GM21825 (cell line): ENCODE data around the gene GADL1.

Source experiments
- ATAC-seq: cut with Tn5 transposase; IDR thresholded peaks from one replicate; pipeline ENCODE4 v1.9.1; 2021; ENCODE audit warnings: mild to moderate bottlenecking, moderate library complexity; ENCODE audit not compliant: unreplicated experiment

GADL1 gene

DNA sequence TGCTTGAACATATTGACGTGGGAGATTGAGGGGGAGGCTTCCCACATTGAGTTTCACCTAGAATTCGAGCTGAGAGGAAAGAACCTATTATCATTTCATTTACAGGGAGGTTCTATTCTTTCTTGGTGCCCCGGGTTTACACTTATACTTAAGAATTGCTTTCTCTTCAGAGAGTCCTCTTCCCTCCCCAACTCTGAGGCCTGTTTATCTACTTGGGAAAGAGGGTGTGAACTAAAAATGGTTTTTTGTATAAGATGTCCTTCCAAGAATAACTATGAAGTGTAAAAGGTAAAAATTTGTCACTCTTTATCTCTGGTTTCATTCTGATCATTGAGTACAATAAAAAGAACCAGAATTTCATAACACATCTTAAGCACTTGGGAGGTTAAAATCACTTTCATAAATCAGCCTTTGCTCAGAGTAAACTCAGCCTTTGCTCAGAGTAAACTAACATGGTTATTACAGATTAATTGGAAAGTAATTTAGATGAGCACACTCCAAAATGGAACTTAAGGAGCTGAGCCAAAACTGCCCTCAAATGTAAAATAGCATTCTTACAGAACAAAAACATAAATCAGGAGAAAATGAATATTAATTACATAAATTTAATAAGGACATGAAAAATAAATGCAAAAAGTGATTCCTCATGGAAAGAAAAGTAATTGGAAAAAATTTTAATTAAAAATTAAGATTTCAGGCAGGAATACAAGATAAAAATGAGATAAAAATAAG lies 75.2 kb downstream of the GADL1 start:
- ATAC-seq: no peak

DNA sequence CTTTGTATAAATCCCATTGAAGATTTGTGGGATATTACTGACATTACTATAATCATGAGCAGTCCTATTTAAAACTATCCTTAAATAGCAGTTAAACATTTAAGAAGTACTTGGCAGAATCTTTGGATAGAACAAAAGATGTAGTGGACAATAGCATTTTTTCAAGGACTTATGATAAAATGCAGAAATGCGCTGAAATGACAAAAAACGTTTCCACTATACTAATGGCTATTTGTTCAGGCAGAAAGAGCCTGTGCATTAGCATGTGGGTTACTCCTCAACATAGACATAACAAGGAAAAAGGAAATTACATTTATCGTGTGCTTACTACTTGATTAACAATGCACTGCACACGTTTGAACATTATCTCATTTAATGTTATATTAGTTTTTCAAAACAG lies 80.7 kb downstream of the GADL1 start:
- ATAC-seq: no peak

DNA sequence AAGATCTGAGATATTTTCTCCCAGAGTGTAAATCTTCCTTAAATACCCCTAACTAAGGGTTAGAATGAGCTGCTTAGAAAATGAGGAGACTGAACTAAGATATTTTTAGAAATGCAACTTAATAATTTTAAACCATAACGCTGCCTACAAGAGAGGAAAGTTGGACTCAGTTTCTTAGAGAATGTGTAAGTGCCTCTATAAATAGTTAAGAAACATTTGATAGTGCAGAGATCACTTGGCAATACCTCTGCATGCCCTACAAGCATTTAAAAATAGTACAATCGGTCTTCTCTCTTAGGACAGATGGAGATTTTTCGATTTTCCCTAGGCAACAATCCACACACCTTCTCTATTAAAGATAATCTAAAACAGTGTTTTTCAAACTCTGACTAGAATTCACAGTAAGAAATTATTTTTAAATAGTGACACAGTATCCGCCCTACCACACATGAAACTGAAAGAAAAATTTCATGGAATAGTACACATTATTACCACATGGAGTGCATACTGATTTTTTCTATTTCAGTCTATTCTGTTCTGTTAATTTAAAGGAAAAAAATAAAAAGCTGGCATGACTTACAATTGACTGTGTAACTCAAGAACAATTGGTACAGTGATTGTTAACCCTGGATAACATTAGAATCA lies 83.2 kb downstream of the GADL1 start:
- ATAC-seq: no peak

DNA sequence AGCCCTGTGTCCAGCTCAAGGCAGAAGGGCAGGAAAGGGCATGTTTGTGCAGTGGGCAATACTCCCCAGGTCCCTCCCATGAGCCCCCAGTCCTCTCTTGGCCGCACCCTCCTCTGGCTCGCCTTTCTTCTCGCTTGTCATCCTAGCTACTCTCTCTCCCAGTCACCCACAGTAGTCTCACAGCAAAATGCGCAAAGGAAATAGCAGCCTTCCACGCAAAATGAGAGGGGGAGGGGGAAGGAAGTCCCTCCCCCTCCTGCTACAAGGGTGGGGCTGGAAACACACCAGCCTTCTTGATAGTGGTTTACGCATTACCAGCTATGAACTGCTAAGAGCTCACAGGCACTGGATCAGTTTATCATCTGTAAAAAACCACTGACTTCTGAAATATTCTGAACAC lies 83.8 kb downstream of the GADL1 start:
- no peak for ATAC-seq

DNA sequence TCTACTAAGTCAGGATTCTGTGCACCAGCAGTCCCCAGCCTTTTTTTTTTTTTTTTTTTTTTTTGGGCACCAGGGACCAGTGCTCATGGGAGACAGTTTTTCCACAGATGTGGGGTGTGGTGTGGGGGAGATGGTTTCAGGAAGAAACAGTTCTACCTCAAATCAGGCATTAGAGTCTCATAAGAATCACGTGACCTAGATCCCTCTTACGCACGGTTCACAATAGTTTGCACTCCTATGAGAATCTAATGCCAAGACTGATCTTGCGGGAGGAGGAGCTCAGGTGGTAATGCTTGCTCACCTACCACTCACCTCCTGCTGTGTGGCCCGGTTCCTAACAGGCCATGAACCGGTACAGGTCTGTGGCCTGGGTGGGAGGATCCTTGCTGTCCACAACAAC lies 88.8 kb downstream of the GADL1 start:
- no peak for ATAC-seq

DNA sequence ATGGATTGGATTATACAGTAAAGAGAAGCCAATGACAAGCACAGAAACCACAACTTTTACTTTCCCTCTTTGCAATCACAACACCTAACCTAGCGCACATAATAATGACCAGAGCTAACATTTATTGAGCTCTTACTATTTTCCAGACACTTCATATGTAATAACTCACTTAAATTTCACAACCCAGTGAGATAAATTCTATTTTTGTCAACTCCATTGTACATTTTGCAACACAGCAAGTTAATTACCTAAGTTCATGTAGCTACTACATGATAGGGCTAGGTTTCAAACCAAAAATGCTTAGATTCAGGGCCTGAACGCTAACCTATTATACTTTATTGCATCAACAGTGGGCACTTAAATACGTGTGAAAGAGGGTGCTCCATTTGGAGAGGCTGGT lies 89.5 kb downstream of the GADL1 start:
- ATAC-seq: no peak

DNA sequence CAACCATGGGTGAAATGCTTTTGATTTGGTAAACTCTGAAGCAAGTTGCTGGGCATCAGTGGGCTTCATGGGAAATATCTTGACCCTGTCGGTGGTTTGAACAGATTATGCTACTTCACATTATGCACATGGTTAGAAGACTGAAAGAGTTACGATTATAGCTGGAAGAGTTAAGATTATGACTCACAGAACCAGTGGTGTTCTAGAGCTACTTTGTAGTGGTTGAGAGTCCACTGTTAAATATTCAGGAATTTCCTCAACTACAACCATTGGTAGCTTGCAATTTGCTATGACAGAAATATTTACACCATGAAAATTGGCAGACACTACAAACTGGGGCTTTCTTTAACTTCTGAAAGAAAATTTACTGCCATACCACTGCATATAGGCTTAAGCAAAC lies 99.3 kb downstream of the GADL1 start:
- ATAC-seq: no peak

DNA sequence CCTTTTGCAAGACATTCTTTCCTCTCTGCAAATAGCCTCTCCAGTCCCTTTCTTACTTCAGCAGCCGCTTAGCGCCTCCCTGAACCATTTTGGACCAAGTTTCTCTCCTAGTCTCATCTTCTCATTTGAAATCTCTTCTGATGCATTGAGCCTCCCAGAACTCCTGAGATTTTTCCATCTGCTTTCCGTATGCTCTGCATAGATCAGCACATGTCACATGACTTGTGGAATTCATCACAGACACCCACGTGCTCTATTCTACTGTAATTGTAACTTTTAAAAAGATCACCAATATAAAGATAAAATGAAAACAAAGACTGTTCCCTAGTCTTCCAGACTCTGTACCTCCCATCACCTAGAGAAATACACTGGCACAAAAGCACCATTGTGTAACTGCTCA lies 100.7 kb downstream of the GADL1 start:
- no peak for ATAC-seq

DNA sequence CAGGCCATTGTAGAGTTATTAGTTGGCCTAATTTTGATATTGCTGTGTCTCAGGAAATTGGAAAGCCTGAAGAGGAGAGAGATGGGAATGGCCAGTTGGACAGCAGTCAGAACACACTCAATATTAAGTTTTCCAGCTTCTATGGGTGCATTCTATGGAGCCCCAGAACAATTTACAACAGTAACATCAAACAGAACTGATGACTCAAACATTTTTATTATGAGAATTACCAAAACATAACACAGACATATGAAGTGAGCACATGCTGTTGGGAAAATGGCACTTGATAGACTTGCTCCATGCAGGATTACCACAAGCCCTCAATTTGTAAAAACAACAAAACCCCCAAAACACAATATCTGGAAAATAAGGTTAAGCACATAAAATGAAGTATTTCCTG lies 104.3 kb downstream of the GADL1 start:
- no peak for ATAC-seq

DNA sequence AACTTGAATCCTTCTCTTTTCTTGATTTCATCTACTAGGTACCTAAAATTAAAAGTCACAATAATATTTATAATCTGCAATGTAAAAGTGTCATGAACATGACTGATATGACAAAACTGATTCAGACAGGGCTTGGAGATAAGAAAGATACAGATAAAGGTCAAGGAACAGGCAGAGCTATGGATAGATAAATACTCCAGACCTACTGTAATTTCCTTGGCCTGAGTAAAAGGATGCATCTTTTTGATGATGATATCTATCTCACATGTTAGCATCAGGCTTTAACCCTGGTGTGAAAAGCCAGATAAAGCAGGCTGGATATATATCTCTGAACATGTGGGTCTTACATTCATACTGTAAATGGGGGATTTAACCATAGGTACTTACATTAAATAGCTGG lies 108.1 kb downstream of the GADL1 start:
- ATAC-seq: no peak

DNA sequence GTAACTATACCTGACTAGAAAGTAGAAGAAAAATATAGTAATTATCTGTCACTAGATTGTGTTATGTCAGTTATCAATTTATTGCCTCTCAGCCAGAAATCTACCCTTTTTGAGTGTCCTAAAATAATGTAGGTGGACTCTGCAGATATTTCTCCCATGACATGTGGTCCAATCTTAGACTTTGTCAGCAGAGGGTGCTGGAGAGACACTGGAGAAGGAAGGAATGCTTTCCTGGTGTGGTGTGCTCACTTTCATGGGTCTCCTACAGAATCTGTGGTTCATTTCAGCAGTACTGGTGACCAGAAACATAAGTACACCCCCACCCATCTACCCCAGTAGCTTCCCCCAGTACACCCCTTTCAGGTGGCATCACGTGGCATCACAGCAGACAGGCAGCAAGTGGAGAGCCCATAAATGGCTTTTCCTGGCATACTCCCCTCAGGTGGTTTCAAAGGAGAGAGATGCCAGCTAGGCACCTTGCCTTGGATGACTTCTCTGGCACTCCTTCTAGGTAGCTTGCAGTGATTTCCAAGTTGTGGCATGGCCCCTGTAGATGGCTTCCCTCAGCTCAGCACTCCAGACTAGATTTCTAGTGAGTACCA lies 114.7 kb downstream of the GADL1 start:
- no peak for ATAC-seq

DNA sequence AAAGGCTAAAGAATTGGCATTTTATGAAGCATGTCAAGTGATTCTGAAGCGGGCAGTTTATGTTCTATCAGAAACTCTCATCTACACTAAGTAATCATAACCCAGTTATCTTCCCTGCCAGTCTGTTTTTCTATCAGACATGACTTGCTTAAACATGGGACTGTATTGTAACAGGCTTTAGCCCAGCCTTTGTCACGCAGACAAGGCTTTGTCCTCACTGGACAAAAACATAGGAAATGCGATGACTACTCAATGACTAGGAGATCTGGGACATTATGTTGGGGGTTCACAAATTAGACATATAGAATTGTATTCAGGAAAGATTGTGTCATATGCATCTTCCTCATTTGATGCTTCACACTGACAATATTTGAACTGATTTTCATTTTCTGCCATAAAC lies 115.5 kb downstream of the GADL1 start:
- no peak for ATAC-seq

DNA sequence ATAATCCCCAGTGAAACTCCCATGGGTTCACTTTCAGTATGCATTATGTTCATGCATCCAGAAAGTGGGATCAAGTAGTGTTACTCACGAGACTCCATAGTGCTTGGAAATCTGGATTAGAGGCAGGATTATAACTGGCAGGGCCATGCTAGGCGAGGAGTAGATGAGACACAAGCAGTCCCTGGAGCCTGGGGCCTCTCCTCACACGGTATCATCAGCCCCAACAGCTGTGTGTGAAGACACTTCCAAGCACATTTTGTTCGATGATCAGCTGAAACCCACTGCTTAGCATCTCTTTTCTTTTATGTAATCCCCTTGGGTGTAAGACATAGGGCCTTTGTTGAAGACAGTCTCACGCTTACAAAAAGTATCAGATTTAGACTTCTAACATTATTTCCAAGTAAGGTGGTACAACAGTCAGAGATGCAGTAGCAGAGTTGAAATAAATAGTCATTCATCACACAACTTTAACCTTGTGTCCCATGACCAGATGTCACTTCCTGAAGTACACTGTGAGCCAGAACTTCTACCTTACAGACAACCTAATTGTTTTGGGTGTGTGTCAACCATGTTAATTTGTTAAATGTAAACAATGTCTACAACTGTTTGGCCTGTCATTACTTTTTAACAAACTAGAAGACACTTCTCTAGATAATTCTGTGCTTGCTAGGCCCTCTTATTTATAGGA lies 116.9 kb downstream of the GADL1 start:
- ATAC-seq: no peak

DNA sequence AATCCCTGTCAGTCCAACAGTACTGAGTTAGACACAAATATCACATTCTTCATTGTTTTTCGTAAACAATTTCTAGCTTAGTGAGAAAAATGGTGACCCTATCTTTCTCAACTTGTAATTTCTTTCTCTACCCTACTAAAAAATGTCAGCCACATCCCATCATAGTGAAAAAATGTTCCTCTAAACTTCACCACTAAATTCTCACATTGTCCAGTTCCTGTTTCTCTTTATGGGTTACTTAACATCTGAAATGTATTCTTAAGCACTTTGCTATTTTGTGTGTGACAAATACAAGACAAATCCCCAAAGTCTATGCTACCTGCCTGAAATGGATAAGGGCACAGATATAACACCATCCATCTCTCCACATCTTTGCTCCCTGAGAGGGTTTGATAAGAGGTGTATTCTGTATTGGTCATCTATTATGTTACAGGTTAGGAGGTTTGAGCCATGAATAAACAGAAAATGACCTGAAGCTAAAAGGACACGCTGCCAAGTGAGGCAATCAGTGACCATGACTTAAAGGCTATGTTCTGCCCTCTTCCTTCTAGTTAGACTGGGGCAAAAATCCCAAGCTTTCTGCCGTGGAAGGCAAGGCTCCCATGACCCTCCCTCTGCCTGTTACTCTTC lies 118.2 kb downstream of the GADL1 start:
- ATAC-seq: no peak

DNA sequence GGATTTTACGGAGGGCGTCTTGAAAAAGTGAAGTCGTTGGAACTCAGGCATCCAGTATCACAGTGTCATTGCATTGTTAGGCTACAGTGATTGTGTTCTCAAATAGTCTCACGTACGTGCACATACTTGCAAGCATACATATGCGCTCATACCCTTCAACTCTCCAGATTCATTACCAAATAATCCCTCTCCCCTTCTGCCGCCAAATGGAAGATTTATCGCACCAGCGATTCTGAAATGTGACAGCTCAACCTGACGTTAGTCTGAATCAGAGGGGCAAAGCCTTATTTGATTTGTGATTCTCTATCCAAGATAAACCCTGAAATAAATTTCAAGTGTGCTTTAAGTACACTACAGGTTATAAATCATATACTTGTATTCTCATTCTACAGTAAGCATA lies 119.4 kb downstream of the GADL1 start:
- no peak for ATAC-seq

DNA sequence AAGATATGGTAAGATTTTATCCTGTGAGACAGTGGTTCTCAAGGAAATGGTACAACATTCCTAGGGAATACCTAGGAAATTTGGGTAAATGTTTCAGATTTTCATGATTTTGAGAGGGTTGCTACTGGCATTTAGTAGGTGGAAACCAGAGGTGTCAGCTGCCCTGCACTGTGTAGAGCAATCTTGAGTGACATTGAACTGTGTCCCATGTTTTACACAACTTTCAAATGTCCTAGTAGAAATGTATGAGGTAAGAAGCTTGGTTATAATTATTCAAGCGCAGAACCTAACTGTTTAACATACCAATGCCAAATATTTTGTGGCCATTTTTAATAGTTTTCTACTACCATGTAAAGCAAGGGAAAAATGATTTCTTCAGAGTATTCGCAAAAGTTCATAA lies 120.4 kb downstream of the GADL1 start:
- no peak for ATAC-seq

DNA sequence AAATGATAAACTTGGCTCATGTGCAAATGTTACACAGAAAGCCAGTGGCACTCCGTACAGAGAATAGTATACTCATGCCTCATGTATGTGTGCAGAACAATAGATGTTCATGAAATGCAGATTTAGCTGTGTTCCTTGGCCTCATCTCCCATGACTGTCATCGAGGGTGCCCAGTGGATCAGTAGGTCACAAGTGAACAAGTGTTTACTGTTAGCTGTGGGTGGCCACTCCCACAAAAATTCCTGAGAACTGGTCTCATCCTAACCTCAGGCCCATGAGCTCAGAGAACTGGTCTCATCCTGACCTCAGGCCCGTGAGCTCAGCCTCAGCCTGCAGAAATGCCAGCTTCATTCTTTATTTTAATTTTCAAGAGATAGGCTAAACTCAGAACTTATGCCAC lies 124.1 kb downstream of the GADL1 start:
- no peak for ATAC-seq

DNA sequence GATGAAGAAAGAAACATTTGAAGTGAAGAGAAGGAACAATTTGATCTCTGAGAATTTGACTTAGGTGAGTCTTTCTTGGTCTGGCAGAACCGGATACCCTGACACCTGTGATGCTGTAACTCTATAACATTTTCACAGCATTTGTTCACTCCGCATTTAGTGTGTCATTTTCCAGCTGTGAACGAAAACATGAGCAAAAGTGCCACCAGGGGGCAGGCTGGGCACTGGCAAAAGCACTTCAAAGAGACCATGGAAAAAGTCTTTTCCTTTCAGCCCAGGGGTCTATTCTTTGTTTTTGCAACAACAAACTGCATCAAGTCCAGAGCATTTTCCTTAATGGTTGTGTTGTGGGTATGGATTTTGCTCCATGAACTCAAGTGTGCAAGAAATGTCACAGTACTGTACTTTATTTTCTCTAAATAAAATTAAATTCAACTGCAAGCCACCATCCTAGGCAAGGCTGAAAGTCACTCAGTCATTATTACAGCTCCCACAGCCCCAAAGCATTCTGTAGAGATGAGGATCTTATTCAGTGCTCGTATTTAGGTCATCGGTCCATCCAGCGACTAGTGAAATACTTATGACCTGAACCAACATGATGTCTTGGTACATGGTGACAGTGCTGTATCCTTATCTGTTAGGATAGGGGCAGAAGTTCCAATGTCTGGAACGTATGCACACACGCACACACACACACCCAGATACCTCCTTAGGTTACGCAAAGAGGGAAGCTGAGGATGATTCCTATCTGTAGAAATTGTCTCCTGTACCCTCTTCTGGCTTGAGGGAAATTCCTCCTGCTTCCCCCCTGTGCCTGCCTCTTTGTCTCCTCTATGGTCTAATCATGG lies 125.5 kb downstream of the GADL1 start:
- no peak for ATAC-seq

DNA sequence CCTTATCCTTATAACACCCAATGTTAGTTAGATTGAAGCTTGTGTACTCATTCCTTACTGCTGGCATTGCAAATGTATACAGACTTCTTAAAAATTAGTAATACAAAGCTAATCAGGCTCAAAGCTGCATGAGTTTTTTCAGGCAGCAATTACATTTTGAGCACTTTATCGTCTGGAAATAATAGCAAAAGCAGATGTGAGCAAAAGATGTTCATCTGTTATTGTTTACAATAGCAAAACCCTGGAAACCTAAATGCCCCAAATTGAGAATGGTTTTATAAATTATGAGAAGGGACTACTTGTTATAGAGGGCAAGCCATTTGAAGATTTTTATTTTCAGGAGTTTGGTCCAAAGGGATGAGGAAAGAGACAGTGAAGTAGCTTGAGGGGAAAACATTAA lies 126.4 kb downstream of the GADL1 start:
- no peak for ATAC-seq

DNA sequence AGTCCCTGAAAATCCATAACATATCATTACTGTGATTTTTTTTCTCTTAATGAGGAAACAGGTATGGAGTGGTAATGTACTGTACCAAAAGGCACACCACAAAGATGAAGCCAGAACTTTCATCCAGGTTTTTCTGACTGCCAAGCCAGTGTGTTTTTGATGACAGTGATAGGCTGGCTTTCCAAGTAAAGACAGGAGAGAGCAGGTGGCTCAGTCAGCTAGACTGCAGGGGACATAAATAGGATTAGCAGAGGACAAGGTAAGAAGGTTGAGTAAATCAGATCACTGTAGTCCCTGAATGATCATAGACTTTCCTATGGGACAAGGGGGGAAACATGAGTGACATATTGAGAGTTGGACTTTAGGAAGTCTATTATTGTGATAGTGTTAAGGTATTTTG lies 127.9 kb downstream of the GADL1 start:
- ATAC-seq: no peak

DNA sequence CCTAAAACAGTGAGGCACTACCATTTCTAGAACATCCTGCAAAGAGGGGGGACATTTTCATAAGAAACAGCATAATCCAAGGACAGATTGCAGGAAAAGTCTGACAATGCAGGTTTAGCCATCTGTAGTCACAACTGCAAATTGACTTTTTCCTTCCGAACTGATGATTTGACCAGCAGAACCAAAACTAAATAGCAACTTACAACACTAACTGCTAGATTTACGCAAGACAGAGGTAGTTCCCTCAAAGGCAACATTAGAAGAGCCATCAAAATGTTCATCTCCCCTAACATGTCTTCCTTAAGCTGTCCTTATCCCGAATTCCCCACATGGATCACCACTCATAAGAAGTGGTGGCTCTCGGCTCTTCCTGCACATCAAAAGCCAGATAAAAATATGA lies 129.6 kb downstream of the GADL1 start:
- ATAC-seq: no peak
